ENCODE results near the gene LONP2.
A peak's percentile ranks its signal among the peaks of the same experiment; 100 is the strongest.
"Not testable (repeated sequence)": the region's sequence is repeated elsewhere in the genome, so short reads cannot be mapped to it uniquely, and the experiment has no call there.

LONP2 gene

DNA sequence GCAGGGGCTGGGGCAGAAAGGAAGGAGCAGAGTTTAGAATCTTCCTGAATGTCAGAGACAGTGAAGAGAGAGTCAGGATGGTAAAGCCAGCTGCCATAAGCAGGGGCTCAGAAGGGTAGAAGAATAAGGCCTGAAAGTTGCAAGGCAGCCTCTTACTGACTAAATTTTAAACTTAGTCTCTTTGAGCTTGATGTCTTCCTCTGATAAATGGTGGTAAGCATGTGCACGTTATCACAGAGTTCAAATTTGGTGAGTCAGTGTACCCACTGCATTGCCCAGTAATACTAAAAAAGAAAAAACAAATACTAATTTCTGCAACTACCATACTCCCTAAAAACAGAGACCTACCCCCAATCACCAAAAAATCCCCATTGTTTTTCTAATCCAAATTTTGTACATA is 96.0 kb downstream of the LONP2 start:
- no peak for DNase-seq (ENCODE audit: low spot score)

DNA sequence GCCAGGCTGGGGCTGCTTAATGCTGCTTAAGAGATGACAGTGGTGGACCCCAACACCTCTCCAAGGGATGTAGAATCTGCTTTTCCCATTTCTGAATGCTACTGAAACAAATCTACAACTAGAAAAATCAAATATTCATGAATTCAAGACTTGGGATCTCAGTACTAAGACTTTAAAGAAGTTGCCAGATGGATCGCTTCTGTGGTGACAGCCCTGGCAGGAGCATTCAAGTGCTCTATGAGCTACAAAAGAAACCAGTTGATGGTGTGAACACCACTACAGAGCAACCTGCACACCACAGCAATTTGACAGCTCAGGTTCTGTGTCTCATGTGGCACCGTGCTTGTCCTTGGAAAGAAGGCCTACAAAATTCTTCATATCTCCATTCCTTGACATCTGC is 98.5 kb downstream of the LONP2 start:
- DNase-seq (ENCODE audit: low spot score), result no peak

DNA sequence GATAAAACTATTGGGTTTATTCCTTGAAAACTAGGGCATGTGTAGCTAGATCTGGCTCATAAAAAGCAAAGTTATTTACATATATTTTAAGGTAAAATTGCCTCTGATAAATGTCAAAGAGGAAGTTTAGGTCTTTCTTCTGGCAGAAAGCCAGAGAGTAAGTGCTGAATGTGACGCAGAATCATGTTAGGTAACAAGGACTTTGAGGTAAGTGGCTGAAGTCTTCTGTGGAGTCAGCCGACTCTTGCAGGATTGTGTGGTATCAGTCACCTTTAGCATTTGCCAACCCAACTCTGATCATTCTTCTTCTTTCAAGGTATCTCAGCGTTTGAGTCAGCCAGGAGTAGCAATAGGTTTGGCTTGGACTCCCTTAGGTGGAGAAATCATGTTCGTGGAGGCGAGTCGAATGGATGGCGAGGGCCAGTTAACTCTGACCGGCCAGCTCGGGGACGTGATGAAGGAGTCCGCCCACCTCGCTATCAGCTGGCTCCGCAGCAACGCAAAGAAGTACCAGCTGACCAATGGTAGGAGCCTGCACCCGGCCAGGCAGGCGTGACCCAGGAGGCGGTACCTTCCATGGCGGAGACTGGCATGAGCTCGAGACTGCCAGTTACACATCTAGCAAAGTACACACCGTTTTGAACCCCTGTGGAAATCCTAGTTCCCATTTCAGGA is 103.2 kb downstream of the LONP2 start:
- no peak for DNase-seq (ENCODE audit: low spot score)

DNA sequence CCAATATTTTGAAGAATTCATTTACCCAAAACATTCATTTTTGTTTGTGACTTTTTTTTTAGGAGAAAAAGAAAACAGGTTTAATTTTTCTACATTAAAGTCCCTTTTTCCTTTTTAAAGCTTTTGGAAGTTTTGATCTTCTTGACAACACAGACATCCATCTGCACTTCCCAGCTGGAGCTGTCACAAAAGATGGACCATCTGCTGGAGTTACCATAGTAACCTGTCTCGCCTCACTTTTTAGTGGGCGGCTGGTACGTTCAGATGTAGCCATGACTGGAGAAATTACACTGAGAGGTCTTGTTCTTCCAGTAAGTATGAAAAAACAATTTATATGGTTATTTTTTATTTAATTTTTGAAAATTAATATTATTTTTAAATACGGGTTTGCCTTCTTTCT is 103.9 kb downstream of the LONP2 start:
- DNase-seq (ENCODE audit: low spot score), result no peak

DNA sequence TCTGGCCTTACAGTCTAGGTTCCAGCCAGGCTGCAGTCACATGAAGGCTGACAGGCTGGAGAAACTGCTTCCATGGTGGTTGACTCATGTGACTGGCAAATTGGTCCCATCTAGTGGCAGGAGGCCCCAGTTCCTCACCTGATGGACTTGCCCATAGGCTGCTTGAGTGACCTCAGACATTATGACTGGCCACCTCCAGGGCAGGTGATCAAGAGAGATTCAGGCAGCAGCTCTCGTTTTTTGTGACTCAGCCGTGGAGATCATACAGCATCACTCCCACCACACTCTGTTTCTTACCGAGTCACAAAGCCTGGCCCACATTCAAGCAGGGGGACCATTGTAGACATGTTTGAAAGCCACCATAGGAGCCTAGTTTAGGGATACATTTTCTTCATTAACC is 106.6 kb downstream of the LONP2 start:
- no peak for DNase-seq (ENCODE audit: low spot score)

DNA sequence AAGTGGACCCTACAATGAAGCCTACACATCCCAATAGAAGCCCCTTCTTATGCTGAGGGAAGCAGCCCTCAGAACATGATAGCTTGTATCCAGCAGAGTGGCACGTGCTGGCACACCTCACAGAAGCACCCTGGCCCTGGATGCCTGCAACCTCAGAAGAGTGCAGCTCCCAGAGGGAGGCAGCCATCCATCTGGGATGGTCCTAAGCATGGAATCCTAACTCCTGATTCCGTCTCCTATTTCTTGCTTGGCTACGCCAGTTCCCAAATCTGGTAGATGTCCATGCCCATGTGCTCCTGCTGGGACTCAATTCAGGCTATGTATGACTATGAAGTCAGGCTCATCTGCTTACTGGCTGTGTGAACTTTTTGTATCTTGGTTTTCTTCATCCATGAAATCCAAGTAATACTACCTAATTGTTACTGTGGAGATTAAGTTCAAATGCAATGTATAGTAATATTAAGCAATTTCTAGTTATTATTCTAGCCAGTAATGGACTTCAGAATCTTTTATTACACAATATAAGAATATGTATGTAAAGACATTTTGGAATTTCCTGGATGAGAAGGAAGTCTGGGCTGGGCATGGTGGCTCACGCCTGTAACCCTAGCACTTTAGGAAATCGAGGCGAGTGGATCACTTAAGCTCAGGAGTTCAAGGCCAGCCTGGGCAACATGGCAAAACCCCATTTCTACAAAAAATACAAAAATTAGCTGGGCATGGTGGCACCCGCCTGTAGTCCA is 108.7 kb downstream of the LONP2 start:
- no peak for DNase-seq (ENCODE audit: low spot score)

DNA sequence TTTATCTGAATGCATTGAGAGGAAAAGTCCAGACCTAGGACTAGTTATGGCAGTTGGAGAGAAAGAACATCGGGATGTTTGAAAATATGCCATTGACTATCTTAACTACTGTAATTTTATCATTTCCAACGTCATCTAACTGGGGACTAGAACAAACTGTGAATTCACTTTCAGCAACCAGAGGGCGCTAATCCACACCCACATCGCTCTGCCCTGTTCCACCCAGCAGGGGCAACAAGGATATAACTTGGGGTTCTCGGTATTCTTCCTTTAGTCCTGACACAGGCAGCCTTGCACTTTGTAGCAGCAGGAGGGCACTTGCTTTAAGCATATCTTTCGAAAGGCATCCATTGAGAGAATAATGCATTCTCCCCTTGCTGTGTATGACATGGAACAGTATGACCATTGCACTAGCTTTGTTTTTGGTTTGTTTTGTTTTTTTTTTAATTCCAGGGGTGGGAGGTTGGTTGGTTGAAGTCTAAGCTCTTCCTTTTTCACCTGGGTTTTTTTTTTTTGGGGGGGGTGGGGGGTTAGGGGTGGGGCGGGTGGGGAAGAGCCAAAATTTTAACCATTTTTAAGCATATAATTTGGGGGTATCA is 109.6 kb downstream of the LONP2 start:
- peak; percentile 86 for DNase-seq (ENCODE audit: low spot score)

DNA sequence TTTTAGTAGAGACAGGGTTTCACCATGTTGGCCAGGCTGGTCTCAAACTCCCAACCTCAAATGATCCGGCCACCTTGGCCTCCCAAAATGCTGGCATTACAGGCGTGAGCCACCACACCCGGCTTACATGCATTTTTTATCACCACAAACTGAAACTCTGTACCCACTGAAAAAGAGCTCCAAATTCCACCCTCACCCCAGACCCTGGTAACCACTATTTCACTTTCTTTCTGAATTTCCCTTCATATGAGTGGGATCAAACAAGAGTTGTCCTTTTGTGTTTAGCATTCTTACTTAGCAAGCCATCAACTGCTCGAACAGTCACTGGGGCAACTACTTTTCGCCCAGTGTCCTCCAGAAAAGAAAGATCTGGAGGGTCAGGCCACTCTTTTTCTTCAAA is 110.3 kb downstream of the LONP2 start:
- DNase-seq (ENCODE audit: low spot score), result not testable (repeated sequence)

DNA sequence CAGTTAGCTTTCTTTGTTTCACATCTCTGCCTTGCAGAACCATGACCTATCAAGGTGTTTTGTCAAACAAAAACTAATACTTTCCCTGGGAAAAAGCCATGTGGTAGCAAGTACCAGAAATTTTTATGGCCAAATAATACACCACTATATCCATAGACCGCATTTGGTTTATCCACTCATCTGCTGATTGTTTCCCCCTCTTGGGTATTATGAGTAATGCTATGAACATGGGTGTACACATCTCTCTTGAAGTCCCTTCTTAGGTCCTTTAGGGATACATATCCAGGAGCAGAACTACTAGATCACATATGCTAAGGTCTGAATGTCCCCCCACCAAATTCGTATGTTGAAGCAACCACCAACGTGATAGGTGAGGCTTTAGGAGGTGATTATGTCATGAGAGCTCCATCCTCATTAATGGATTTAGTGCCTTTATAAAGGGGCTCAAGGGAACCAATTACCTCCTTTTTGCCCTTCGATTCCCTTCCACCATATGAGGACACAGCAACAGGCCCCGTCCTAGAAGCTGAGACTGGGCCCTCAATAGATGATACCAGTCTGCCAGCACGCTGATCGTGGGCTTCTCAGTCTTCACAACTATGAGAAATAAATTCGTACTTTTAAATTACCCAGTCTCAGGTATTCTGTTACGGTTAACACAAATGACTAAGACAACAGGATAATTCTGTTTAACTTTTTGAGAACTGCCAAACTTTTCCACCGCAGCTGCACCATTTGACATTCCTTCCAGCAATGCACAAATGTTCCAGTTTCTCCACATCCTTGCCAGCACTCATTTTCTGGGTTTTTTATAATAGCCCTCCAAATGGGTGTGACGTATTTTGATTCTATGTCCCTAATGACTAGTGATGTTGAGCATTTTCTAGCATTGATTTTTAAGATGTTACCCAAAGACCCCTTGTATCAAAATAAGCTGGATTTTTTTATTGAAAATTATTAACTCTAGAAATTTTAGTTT is 111.1 kb downstream of the LONP2 start:
- DNase-seq (ENCODE audit: low spot score), result no peak

DNA sequence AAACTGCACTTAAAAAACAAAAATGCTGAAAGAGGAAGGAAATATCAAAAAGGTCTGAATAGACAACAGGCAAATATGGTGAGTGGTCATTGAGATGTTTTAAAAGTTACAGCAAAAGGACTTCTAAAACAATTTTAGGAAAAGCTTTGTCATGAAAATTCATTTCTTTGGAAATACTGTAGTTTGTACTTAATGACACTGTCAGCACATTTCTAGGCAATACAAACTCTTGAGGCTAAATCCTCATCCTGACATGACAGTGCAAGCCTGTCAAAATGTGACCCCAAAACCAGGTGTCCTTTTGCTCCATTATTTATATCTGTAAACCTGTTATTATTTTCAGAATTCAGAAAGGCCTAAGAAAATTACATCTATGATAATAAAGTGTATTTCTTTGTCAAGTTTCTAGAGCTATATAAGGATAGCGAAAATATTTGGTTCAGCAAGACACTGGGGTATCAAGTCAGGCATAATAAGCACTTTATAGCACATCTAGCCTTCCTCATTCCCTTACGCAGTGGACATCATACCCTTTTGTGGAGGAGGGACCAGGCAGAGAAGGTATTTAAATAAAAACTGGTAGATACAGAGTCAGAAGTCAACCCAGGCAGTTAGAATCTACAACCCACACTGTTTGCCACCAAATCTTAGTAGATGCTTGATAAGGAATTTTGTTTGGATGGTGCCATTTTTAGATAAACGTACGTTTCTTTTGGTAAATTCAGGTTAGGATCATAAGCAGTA is 112.7 kb downstream of the LONP2 start:
- no peak for DNase-seq (ENCODE audit: low spot score)

DNA sequence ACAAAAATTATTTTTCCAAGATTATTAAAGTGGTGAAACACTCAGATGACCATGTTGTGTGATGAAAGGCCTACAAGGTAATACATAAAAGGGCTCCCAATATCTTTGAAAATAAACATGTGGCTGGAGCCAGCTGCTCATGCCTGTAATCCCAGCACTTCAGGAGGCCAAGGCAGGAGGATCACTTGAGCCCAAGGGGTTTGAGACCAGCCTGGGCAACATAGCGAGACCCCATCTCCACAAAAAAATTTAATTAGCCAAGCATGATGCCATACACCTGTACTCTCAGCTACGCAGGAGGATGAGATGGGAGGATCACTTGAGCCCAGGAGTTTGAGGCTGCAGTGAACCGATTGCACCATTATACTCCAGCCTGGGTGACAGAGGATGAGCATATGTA is 114.3 kb downstream of the LONP2 start:
- no peak for DNase-seq (ENCODE audit: low spot score)

DNA sequence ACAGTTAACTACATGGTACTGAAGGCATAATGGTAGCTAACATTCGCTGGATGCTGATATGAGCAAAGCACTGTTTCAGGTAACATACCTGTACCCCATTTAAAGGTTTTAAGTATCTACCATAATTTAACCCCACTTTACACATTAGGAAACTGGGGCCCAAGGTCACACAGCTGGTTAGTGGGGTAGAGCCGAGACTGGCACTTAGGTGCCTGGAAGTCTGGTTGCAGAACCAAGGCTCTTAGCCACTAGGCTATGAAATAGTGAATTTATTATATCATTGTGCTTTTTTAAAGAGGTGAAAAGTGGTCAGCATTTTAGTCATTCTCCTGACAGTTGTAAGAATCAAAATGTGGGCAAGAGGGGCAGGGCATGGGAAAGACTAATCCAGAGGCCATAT is 115.9 kb downstream of the LONP2 start:
- DNase-seq (ENCODE audit: low spot score), result no peak

DNA sequence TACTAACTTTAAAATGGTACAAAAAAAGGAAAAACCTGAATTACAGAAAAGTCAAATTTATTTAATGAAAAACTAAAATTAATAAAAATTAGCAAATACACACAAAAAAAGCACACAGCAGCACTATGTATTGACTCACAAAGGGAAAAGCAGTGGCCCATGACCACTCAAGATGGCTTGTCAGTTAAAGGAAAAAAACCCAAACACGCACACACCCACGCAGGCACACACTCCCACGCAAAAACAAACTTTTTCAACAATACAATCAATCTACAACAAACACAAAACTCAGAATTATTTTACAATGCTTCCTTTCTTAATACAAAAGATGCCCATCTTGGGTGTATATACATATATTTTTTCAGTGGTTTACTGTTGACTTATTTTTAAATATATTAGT is 116.9 kb downstream of the LONP2 start:
- no peak for DNase-seq (ENCODE audit: low spot score)

DNA sequence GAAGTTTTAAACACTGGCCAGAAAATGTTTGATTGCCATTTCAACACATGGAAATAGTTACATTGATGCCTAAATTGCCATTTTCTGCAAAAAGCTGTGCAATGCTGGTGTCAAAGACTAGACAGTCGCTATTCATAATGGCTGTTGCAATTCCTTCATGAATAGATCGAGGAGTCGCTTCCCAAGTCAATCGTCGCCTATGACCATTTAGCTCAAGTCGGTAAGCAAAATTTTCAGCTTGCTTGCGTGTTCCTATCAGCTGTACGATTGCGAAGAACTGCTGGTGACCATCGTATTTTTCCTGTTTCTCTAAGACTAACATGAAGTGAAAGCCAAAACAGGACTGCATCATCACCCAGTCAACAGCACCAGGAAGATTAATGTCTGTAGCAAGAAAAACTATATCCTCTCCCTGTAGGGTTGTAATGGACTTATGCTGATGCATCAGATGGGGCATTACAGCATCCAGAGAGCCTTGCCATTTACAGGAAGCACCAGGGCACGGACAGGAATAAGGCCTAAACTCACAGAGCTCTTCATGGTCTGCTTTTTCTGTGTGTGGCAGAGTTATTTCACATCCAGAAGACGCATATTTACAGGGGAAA is 117.5 kb downstream of the LONP2 start:
- DNase-seq (ENCODE audit: low spot score), result no peak

DNA sequence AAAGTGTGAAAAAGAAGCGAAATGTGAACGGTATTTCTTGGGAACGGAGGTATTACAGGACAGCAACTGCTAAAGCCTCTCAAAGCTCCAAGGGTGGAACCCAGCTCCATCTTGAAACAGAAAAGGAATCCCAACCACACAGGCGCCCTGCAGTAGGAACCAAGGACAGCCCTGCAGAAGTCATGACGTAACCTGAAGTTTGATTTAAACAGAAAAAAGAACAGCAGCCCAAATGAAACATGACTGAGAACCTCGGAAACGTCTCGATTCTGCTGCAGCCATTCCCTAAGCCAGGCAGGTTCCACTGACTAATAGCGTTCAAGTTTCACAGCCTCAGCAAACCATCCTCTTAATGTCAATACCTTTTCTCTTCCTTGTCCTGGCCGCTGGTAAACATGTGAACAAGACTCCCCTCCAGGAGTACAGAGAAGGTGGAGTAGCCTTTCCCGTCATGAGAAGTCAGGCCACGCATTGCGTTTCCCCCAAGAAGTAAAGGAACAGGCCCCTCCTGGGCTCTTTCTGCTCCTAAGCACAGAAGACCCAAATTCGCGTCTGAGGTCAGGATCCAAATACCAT is 121.0 kb downstream of the LONP2 start:
- DNase-seq (ENCODE audit: low spot score), result no peak

DNA sequence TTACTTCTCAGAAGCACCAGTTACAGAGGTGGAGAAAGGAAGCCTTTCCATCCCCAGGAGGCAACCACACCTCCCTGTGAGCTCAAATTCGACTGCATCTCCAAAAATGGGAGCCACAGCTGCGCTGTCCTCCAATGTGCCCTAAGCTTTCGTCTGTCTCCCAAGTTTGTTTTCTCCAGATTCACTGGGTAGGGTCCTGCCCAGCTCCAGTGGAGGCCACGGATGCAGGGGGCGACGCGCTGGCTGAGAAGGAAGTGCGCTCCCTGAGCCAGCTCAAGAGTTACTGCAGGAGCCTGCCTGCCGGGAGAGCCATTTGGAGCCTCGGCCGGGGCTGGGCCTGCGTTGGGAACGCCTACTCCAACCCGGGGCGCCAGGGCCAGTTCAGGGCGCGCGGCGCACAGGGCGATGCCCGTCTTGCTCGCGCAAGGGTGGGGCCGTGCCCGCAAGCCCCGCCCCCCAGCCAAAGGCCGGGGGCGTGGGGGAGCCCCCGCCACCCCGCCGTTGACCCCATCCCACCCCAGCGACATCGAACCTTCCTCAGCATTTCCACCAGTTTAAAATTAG is 121.6 kb downstream of the LONP2 start:
- peak; percentile 95 for DNase-seq (ENCODE audit: low spot score)

DNA sequence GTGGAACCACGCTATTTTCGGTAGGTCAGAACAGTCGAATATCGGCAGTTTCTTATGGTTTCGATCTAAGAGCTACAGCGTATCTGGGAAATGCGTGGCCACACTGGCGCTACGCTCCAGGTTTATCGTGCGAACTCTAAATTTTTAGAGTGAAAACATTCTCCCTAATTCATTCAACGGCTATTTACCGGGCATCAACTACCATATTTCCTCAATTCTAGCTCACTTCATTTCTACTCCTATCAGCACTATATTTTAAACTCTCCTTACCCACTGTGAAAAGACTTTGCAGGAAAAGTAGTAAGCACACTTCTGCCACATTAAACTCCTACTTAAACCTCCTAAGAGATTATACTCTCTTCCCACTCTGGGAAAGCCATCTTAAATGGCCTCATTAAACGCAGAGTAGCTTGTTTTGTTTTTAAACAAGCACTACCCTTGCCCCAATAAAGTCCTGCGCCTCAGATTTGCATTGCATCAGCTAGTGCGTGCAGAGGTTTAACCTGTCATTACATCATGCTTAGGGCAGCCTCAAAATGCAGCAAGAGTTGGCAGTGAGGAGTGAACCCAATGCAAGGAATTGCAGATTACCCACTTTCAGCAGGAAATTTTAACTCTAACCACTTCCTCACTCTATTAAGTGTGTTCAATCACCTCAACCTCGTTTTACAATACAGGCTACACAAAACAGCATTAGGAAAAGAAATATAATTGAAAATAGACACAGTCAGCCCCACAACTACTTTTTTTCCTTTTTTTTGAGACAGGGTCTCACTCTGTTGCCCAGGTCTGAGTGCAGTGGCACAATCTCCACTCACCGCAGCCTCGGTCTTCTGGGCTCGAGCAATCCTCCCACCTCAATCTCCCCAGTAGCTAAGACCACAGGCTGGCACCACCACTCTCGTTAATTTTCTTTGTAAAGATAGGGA is 122.3 kb downstream of the LONP2 start:
- peak; percentile 67 for DNase-seq (ENCODE audit: low spot score)

DNA sequence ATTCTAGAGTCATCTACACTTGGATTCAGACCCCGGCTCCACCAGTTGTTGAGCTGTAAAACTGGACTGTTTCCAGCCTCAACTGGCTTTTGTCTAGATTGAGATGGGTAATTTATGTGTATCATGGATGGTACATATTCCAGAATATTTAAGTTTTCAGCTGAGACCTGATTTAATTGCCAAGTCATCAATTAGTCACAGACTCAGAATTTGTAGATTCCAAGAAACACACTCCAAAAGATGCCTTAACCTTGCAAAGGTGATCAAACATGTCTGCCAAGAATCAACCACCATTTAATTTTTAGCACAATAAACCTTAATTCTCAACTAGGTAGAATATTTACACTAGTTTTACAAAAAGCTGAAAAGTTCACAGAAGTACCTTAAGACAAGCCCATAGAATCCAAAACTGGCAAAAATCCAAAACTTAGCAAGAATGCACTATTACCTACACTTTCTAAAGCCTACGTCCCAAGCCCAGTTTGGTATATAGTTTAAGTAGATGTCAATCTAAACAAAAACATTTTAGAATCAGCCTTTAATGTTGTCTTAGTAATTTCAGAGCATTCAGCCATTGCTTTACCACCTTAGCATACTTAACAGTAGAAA is 123.4 kb downstream of the LONP2 start:
- DNase-seq (ENCODE audit: low spot score), result no peak

DNA sequence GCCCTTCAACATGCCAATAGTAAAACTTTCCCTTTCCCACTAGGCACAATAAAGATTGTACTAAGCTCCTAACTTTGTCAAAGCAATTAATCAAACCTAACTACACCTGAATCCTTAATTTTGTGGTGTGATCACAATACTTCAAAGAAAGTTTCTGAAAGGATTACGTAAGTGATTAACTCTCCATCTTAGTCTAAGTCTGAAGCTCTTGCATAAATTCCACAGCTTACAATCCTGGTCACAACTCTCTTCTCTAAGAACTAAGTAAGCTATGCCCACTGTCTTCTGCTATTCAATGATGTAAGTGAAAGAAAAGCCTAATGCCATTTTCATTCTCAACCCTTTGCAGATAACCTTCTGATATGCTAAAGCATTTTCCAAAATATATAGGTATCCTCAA is 125.7 kb downstream of the LONP2 start:
- DNase-seq (ENCODE audit: low spot score), result no peak
